Mesendoderm (in vitro differentiated cells): ENCODE data around the gene RELT.

Source experiments
- DNase-seq: peaks from one replicate; pipeline ENCODE4 v3.0.0; 2013
- H2AK5ac ChIP-seq: 2 replicates; pipeline ENCODE4 v1.6.1; 2013; ENCODE audit warnings: low read length, inconsistent platforms
- H2BK120ac ChIP-seq: 2 replicates; pipeline ENCODE4 v1.6.1; 2013; ENCODE audit warnings: low read depth, mild to moderate bottlenecking, low read length, moderate library complexity, mixed read lengths
- H2BK15ac ChIP-seq: replicated peaks from 2 replicates; pipeline ENCODE4 v1.6.1; 2013; ENCODE audit warnings: low read depth, mild to moderate bottlenecking, moderate library complexity
- H2BK5ac ChIP-seq: 2 replicates; pipeline ENCODE4 v1.6.1; 2013; ENCODE audit warnings: low read length, inconsistent platforms
- H3K18ac ChIP-seq: 2 replicates; pipeline ENCODE4 v1.6.1; 2013; ENCODE audit warnings: mild to moderate bottlenecking, low read length, mixed read lengths
- H3K23ac ChIP-seq: one replicate; pipeline ENCODE4 v1.6.1; 2013; ENCODE audit warnings: low read length
- H3K27ac ChIP-seq: 2 replicates; pipeline ENCODE4 v1.5.1; 2013; ENCODE audit warnings: low read depth, mild to moderate bottlenecking, inconsistent platforms, low read length, moderate library complexity
- H3K27me3 ChIP-seq: 2 replicates; pipeline ENCODE4 v1.6.1; 2013; ENCODE audit warnings: low read length, control low read depth, mild to moderate bottlenecking, inconsistent platforms; ENCODE audit not compliant: insufficient read depth, poor library complexity
- H3K36me3 ChIP-seq: 2 replicates; pipeline ENCODE4 v1.6.1; 2013; ENCODE audit warnings: low read length, inconsistent platforms; ENCODE audit not compliant: control insufficient read depth, insufficient read depth
- H3K4ac ChIP-seq: one replicate; pipeline ENCODE4 v1.6.1; 2013; ENCODE audit warnings: low read depth, mild to moderate bottlenecking, low read length, moderate library complexity
- H3K4me1 ChIP-seq: 2 replicates; pipeline ENCODE4 v1.6.1; 2013; ENCODE audit warnings: low read depth, low read length, inconsistent platforms; ENCODE audit not compliant: control insufficient read depth
- H3K4me2 ChIP-seq: 2 replicates; pipeline ENCODE4 v1.6.1; 2013; ENCODE audit warnings: low read length
- H3K4me3 ChIP-seq: 2 replicates; pipeline ENCODE4 v1.5.1; 2013; ENCODE audit warnings: mild to moderate bottlenecking, low read length
- H3K56ac ChIP-seq: one replicate; pipeline ENCODE4 v1.6.1; 2013; ENCODE audit warnings: low read length
- H3K79me1 ChIP-seq: 2 replicates; pipeline ENCODE4 v1.6.1; 2013; ENCODE audit warnings: low read length, inconsistent platforms
- H3K79me2 ChIP-seq: 2 replicates; pipeline ENCODE4 v1.6.1; 2013; ENCODE audit warnings: mild to moderate bottlenecking, low read length; ENCODE audit not compliant: control insufficient read depth, insufficient read depth
- H3K9ac ChIP-seq: 2 replicates; pipeline ENCODE4 v1.6.1; 2013; ENCODE audit warnings: low read length, inconsistent platforms
- H4K5ac ChIP-seq: one replicate; pipeline ENCODE4 v1.6.1; 2013; ENCODE audit warnings: low read length
- H4K8ac ChIP-seq: one replicate; pipeline ENCODE4 v1.6.1; 2013; ENCODE audit warnings: low read depth, mild to moderate bottlenecking, control low read depth, low read length, moderate library complexity
- WGBS: extraction: QIAGEN DNeasy Blood & Tissue Kit; methylation state at CpG from one replicate; pipeline ENCODE4 v1.1.7; 2013; ENCODE audit warnings: low lambda C conversion rate, missing lambda C conversion rate; ENCODE audit not compliant: insufficient coverage; ENCODE audit errors: extremely low coverage; 5-methylcytosine and 5-hydroxymethylcytosine counted together

The RELT gene

GRCh38 chr11:73365352-73366264, 10.6 kb upstream of the RELT start:
- Histone ChIP-seq H2AK5ac (no peak overlapping the region), H3K18ac (no peak overlapping the region), H4K5ac (no peak overlapping the region), H3K4ac (no peak overlapping the region), H3K27ac (no peak overlapping the region), H4K8ac (no peak overlapping the region), H3K4me3 (no peak overlapping the region), H2BK120ac (no peak overlapping the region), H2BK5ac (no peak overlapping the region), H3K4me1 (no peaks in the 10 kb centered on the region), H3K36me3 (no peaks in the 10 kb centered on the region), H3K23ac (no peak overlapping the region), H3K9ac (no peak overlapping the region), H3K27me3 (no peaks in the 10 kb centered on the region), H2BK15ac (no peak overlapping the region), H3K79me2 (no peaks in the 10 kb centered on the region), H3K79me1 (no peaks in the 10 kb centered on the region), H3K56ac (no peak overlapping the region), H3K4me2 (no peak overlapping the region)
- no peak for DNase-seq
- WGBS: no CpG with 5 or more reads among the region's 24 CpGs

DNA sequence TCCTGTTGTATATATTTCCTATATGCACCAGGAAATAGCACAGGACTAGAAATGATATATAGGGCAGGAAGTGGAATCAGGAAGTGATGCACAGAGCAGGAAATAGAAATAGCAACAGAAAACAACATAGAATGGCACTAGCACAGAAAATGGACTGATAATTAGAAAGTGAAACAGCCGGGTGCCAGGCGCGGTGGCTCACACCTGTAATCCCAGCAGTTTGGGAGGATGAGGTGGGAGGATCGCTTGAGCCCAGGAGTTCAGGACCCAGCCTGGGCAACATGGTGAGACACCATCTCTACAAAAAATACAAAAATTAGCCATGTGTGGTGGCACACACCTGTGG, 10.0 kb upstream of the RELT start:
- no peaks in the 10 kb centered on the region for H3K4me1 ChIP-seq
- no peaks in the 10 kb centered on the region for H3K27me3 ChIP-seq
- no peaks in the 10 kb centered on the region for H3K79me1 ChIP-seq
- no peak overlapping the region for H4K5ac ChIP-seq
- no peak overlapping the region for H3K4ac ChIP-seq
- H3K79me2 ChIP-seq: no peaks in the 10 kb centered on the region
- no peak overlapping the region for H2BK5ac ChIP-seq
- H3K36me3 ChIP-seq: no peaks in the 10 kb centered on the region
- no peak overlapping the region for H3K27ac ChIP-seq
- H3K4me3 ChIP-seq: no peak overlapping the region
- H2BK15ac ChIP-seq: no peak overlapping the region
- H3K18ac ChIP-seq: no peak overlapping the region
- no peak overlapping the region for H3K23ac ChIP-seq
- no peak for DNase-seq
- H3K56ac ChIP-seq: no peak overlapping the region
- H3K9ac ChIP-seq: no peak overlapping the region
- no peak overlapping the region for H2AK5ac ChIP-seq
- no peak overlapping the region for H2BK120ac ChIP-seq
- H4K8ac ChIP-seq: no peak overlapping the region
- WGBS: no CpG with 5 or more reads among the region's 4 CpGs
- H3K4me2 ChIP-seq: no peak overlapping the region

DNA sequence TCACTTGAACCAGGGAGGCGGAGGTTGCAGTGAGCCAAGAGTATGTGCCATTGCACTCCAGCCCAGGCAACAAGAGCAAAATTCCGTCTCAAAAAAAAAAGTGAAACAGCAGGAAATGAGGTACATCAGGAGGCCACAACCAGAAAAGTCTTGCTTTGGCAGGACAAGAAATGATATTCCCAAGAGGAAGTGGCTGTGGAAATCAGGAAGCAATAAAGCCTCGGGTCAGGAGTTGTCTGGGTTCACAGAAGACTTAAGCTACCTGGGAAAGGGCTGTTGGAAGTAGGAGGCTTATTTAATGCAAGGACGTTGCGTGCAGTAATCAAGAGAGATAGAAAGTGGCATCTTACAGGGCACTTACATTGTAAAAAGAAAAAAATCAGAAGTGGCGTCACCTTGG, 9.2 kb upstream of the RELT start:
- Histone ChIP-seq H3K4ac (no peak overlapping the region), H3K27ac (no peak overlapping the region), H3K4me3 (no peak overlapping the region), H4K8ac (no peak overlapping the region), H3K79me2 (no peaks in the 10 kb centered on the region), H2BK5ac (no peak overlapping the region), H2BK120ac (no peak overlapping the region), H3K18ac (no peak overlapping the region), H3K23ac (no peak overlapping the region), H3K9ac (no peak overlapping the region), H4K5ac (no peak overlapping the region), H3K56ac (no peak overlapping the region), H3K4me2 (no peak overlapping the region), H2AK5ac (no peak overlapping the region), H3K4me1 (no peaks in the 10 kb centered on the region), H3K36me3 (no peaks in the 10 kb centered on the region), H3K27me3 (no peaks in the 10 kb centered on the region), H3K79me1 (no peaks in the 10 kb centered on the region), H2BK15ac (no peak overlapping the region)
- no CpG with 5 or more reads among the region's 6 CpGs for WGBS
- no peak for DNase-seq

DNA sequence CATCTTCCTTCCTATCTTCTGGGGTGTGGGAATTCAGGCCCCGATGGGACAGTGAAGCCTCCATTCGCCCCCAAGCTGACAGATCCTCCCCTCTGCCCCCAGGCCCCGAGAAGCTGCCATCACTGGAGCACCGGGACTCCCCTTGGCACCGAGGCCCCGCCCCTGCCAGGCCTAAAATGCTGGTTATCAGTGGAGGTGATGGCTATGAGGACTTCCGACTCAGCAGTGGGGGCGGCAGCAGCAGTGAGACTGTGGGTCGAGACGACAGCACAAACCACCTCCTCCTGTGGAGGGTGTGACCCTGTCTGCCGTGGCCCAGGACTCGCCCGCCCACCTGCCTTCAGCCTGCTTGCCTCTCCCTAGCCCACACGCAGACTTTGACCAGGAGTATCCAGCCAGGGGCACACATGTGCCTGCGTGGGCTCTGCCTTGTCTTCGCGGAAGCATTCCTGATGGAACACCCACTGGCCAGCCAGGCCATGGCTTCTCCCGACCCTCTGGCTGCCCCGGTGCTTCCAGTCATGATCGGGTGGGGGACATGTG, 8.6 kb upstream of the RELT start:
- Histone ChIP-seq H3K27me3 (no peaks in the 10 kb centered on the region), H3K56ac (no peak overlapping the region), H3K79me2 (no peaks in the 10 kb centered on the region), H3K23ac (no peak overlapping the region), H3K27ac (no peak overlapping the region), H3K18ac (no peak overlapping the region), H3K4me1 (no peaks in the 10 kb centered on the region), H2BK120ac (no peak overlapping the region), H3K4me2 (no peak overlapping the region), H2BK15ac (no peak overlapping the region), H3K4ac (no peak overlapping the region), H2BK5ac (no peak overlapping the region), H3K79me1 (no peaks in the 10 kb centered on the region), H4K5ac (no peak overlapping the region), H4K8ac (no peak overlapping the region), H3K4me3 (no peak overlapping the region), H3K9ac (no peak overlapping the region), H2AK5ac (no peak overlapping the region), H3K36me3 (no peaks in the 10 kb centered on the region)
- no peak for DNase-seq
- no CpG with 5 or more reads among the region's 20 CpGs for WGBS

DNA sequence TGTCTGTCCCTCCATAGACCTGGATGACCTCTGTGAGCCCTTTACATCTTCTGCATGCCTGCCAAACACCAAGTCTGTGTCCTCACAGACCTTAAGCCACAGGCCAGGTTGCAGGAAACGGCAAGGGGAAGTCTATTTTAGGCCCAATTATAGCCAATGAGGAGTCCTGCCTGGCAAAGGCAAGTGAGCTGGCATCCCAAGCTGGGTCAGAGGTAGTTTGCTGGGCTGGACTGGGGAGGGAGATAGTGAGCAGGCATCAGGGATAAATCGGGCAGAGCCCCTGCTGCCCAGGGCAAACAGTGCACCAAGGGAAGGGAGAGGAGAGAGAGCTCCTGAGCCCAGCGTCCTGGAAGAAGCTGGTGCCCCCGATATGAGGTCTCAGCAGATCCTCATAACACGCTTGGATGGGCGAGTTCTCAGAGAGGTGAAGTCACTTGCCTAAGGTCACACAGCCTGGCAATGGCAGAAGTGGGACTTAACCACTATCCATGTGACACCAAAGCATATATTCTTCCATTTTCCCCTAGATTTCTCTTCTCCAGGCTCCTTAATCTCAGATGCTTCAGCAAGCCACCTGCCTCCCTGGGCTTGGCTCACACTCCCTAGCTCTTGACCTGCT, 3.7 kb upstream of the RELT start:
- H2BK5ac ChIP-seq: no peak overlapping the region
- no peak overlapping the region for H2BK15ac ChIP-seq
- no peaks in the 10 kb centered on the region for H3K79me2 ChIP-seq
- no peak overlapping the region for H3K4me2 ChIP-seq
- no CpG with 5 or more reads among the region's 6 CpGs for WGBS
- H3K4me3 ChIP-seq: no peak overlapping the region
- H4K5ac ChIP-seq: no peak overlapping the region
- H3K4ac ChIP-seq: no peak overlapping the region
- DNase-seq: peak; percentile 66
- H3K23ac ChIP-seq: no peak overlapping the region
- H3K27ac ChIP-seq: no peak overlapping the region
- no peak overlapping the region for H4K8ac ChIP-seq
- peaks cover 2% of the 10 kb centered on the region for H3K79me1 ChIP-seq
- no peak overlapping the region for H3K18ac ChIP-seq
- H2AK5ac ChIP-seq: no peak overlapping the region
- H3K27me3 ChIP-seq: no peaks in the 10 kb centered on the region
- H3K36me3 ChIP-seq: no peaks in the 10 kb centered on the region
- H2BK120ac ChIP-seq: no peak overlapping the region
- no peak overlapping the region for H3K56ac ChIP-seq
- no peaks in the 10 kb centered on the region for H3K4me1 ChIP-seq
- H3K9ac ChIP-seq: no peak overlapping the region
